ENCODE data around the gene RFTN1. TPM values are rescaled to one million over a fixed set of nuclear protein-coding genes. Genes with fewer than 3 reads are reported as not detected.

Gene RFTN1
- total and polyA plus RNA-seq, 2 experiments from 2014 or later, result 3.3 to 7.2 TPM

DNA sequence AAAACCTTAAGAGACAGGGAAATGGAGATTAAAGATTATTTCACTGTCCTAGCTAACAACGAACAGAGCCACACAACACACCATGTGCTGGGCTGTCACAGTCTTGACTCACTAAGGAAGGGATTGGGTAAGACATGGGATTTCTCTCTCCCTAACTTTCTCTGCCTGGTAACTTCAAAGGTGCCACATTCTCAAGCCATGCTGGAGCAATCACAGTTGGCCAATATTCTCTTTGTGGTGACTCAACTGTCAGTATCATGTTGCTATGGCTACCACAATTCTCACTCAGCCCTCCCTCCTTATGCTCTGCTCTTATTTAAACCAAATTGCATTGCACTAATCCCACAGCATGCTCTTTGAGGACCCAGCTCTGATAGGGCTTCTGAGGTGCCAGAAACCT is 174.5 kb downstream of the RFTN1 start (continued):
- TF ChIP-seq, protein P1, sequence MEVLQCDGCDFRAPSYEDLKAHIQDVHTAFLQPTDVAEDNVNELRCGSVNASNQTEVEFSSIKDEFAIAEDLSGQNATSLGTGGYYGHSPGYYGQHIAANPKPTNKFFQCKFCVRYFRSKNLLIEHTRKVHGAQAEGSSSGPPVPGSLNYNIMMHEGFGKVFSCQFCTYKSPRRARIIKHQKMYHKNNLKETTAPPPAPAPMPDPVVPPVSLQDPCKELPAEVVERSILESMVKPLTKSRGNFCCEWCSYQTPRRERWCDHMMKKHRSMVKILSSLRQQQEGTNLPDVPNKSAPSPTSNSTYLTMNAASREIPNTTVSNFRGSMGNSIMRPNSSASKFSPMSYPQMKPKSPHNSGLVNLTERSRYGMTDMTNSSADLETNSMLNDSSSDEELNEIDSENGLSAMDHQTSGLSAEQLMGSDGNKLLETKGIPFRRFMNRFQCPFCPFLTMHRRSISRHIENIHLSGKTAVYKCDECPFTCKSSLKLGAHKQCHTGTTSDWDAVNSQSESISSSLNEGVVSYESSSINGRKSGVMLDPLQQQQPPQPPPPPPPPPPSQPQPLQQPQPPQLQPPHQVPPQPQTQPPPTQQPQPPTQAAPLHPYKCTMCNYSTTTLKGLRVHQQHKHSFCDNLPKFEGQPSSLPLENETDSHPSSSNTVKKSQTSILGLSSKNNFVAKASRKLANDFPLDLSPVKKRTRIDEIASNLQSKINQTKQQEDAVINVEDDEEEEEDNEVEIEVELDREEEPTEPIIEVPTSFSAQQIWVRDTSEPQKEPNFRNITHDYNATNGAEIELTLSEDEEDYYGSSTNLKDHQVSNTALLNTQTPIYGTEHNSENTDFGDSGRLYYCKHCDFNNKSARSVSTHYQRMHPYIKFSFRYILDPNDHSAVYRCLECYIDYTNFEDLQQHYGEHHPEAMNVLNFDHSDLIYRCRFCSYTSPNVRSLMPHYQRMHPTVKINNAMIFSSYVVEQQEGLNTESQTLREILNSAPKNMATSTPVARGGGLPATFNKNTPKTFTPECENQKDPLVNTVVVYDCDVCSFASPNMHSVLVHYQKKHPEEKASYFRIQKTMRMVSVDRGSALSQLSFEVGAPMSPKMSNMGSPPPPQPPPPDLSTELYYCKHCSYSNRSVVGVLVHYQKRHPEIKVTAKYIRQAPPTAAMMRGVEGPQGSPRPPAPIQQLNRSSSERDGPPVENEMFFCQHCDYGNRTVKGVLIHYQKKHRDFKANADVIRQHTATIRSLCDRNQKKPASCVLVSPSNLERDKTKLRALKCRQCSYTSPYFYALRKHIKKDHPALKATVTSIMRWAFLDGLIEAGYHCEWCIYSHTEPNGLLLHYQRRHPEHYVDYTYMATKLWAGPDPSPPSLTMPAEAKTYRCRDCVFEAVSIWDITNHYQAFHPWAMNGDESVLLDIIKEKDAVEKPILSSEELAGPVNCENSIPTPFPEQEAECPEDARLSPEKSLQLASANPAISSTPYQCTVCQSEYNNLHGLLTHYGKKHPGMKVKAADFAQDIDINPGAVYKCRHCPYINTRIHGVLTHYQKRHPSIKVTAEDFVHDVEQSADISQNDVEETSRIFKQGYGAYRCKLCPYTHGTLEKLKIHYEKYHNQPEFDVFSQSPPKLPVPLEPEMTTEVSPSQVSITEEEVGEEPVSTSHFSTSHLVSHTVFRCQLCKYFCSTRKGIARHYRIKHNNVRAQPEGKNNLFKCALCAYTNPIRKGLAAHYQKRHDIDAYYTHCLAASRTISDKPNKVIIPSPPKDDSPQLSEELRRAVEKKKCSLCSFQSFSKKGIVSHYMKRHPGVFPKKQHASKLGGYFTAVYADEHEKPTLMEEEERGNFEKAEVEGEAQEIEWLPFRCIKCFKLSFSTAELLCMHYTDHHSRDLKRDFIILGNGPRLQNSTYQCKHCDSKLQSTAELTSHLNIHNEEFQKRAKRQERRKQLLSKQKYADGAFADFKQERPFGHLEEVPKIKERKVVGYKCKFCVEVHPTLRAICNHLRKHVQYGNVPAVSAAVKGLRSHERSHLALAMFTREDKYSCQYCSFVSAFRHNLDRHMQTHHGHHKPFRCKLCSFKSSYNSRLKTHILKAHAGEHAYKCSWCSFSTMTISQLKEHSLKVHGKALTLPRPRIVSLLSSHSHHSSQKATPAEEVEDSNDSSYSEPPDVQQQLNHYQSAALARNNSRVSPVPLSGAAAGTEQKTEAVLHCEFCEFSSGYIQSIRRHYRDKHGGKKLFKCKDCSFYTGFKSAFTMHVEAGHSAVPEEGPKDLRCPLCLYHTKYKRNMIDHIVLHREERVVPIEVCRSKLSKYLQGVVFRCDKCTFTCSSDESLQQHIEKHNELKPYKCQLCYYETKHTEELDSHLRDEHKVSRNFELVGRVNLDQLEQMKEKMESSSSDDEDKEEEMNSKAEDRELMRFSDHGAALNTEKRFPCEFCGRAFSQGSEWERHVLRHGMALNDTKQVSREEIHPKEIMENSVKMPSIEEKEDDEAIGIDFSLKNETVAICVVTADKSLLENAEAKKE (CRISPR knock-in tag; IDR thresholded peaks at IDR 0.05), result no peak
- TF ChIP-seq CREB1 (CRISPR knock-in tag; IDR thresholded peaks at IDR 0.05; ENCODE audit: low read depth), result no peak
- TF ChIP-seq NANOG (IDR thresholded peaks at IDR 0.05; ENCODE audit: borderline replicate concordance), result no peak
- no peak for TF ChIP-seq POLR2AphosphoS5 (IDR thresholded peaks at IDR 0.05; ENCODE audit: low read depth)
- no peak for TF ChIP-seq STAT1 (IDR thresholded peaks at IDR 0.05; ENCODE audit: unreplicated experiment)
- no peak for TF ChIP-seq JUNB (IDR thresholded peaks at IDR 0.05; ENCODE audit: unreplicated experiment)
- TF ChIP-seq, protein P2, sequence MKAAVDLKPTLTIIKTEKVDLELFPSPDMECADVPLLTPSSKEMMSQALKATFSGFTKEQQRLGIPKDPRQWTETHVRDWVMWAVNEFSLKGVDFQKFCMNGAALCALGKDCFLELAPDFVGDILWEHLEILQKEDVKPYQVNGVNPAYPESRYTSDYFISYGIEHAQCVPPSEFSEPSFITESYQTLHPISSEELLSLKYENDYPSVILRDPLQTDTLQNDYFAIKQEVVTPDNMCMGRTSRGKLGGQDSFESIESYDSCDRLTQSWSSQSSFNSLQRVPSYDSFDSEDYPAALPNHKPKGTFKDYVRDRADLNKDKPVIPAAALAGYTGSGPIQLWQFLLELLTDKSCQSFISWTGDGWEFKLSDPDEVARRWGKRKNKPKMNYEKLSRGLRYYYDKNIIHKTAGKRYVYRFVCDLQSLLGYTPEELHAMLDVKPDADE (IDR thresholded peaks at IDR 0.05), result no peak
- no peak for TF ChIP-seq EZH2 (IDR thresholded peaks at IDR 0.05; ENCODE audit: low read depth, unreplicated experiment)
- no peak for TF ChIP-seq ZNF114 (CRISPR knock-in tag; IDR thresholded peaks at IDR 0.05)
- TF ChIP-seq, protein P3, sequence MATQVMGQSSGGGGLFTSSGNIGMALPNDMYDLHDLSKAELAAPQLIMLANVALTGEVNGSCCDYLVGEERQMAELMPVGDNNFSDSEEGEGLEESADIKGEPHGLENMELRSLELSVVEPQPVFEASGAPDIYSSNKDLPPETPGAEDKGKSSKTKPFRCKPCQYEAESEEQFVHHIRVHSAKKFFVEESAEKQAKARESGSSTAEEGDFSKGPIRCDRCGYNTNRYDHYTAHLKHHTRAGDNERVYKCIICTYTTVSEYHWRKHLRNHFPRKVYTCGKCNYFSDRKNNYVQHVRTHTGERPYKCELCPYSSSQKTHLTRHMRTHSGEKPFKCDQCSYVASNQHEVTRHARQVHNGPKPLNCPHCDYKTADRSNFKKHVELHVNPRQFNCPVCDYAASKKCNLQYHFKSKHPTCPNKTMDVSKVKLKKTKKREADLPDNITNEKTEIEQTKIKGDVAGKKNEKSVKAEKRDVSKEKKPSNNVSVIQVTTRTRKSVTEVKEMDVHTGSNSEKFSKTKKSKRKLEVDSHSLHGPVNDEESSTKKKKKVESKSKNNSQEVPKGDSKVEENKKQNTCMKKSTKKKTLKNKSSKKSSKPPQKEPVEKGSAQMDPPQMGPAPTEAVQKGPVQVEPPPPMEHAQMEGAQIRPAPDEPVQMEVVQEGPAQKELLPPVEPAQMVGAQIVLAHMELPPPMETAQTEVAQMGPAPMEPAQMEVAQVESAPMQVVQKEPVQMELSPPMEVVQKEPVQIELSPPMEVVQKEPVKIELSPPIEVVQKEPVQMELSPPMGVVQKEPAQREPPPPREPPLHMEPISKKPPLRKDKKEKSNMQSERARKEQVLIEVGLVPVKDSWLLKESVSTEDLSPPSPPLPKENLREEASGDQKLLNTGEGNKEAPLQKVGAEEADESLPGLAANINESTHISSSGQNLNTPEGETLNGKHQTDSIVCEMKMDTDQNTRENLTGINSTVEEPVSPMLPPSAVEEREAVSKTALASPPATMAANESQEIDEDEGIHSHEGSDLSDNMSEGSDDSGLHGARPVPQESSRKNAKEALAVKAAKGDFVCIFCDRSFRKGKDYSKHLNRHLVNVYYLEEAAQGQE (IDR thresholded peaks at IDR 0.05; ENCODE audit: unreplicated experiment), result no peak
- no peak for TF ChIP-seq EZH2phosphoT487 (IDR thresholded peaks at IDR 0.05; ENCODE audit: unreplicated experiment)

Data from GM23338 (cell line).